ENCODE results near the gene FOXN3. TPM values are rescaled to one million over a fixed set of nuclear protein-coding genes. Genes with fewer than 3 reads are reported as not detected.

The FOXN3 gene
- total RNA-seq, 2 donors from 2014 or later: 46.8 to 72.6 TPM

GRCh38 chr14:89357655-89358297 is 59.3 kb downstream of the FOXN3 start:
- Histone ChIP-seq H3K27ac (no peak overlapping the region), H3K9me3 (no peaks in the 10 kb centered on the region), H3K4me3 (no peak overlapping the region), H3K36me3 (no peaks in the 10 kb centered on the region), H3K4me1 (no peaks in the 10 kb centered on the region), H3K9ac (ENCODE audit: low read depth in 2 of 2, low read length in 2 of 2) (no peak overlapping the region), H3K27me3 (no peaks in the 10 kb centered on the region)
- TF ChIP-seq, protein P1, sequence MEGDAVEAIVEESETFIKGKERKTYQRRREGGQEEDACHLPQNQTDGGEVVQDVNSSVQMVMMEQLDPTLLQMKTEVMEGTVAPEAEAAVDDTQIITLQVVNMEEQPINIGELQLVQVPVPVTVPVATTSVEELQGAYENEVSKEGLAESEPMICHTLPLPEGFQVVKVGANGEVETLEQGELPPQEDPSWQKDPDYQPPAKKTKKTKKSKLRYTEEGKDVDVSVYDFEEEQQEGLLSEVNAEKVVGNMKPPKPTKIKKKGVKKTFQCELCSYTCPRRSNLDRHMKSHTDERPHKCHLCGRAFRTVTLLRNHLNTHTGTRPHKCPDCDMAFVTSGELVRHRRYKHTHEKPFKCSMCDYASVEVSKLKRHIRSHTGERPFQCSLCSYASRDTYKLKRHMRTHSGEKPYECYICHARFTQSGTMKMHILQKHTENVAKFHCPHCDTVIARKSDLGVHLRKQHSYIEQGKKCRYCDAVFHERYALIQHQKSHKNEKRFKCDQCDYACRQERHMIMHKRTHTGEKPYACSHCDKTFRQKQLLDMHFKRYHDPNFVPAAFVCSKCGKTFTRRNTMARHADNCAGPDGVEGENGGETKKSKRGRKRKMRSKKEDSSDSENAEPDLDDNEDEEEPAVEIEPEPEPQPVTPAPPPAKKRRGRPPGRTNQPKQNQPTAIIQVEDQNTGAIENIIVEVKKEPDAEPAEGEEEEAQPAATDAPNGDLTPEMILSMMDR (IDR thresholded peaks at IDR 0.05): no peak
- intact Hi-C loops (cut with DNase I): no loop called here
- peak; percentile 7 for DNase-seq

GRCh38 chr14:89356927-89357326 is 60.1 kb downstream of the FOXN3 start:
- Histone ChIP-seq H3K27me3 (no peaks in the 10 kb centered on the region), H3K9me3 (no peaks in the 10 kb centered on the region), H3K27ac (no peak overlapping the region), H3K36me3 (no peaks in the 10 kb centered on the region), H3K4me3 (no peak overlapping the region), H3K4me1 (no peaks in the 10 kb centered on the region), H3K9ac (ENCODE audit: low read depth in 2 of 2, low read length in 2 of 2) (no peak overlapping the region)
- TF ChIP-seq, protein P1 (IDR thresholded peaks at IDR 0.05): no peak
- peak; percentile 14 for DNase-seq
- intact Hi-C loops (cut with DNase I): no loop called here

GRCh38 chr14:89356496-89356895 is 60.5 kb downstream of the FOXN3 start:
- DNase-seq: no peak
- H3K27me3 ChIP-seq: no peaks in the 10 kb centered on the region
- H3K4me3 ChIP-seq: no peak overlapping the region
- H3K9ac ChIP-seq (ENCODE audit: low read depth in 2 of 2, low read length in 2 of 2): no peak overlapping the region
- no peaks in the 10 kb centered on the region for H3K36me3 ChIP-seq
- TF ChIP-seq, protein P1 (IDR thresholded peaks at IDR 0.05): no peak
- no peak overlapping the region for H3K27ac ChIP-seq
- no peaks in the 10 kb centered on the region for H3K9me3 ChIP-seq
- H3K4me1 ChIP-seq: no peaks in the 10 kb centered on the region
- intact Hi-C loops (cut with DNase I): no loop called here

GRCh38 chr14:89353766-89354113 is 63.3 kb downstream of the FOXN3 start:
- TF ChIP-seq, protein P1 (IDR thresholded peaks at IDR 0.05): no peak
- no peaks in the 10 kb centered on the region for H3K36me3 ChIP-seq
- no peaks in the 10 kb centered on the region for H3K4me1 ChIP-seq
- intact Hi-C loops (cut with DNase I): no loop called here
- H3K4me3 ChIP-seq: no peak overlapping the region
- H3K27me3 ChIP-seq: no peaks in the 10 kb centered on the region
- no peak overlapping the region for H3K27ac ChIP-seq
- H3K9me3 ChIP-seq: no peaks in the 10 kb centered on the region
- no peak for DNase-seq
- H3K9ac ChIP-seq (ENCODE audit: low read depth in 2 of 2, low read length in 2 of 2): no peak overlapping the region

- Histone ChIP-seq H3K4me3 (no peak overlapping the region), H3K27ac (no peak overlapping the region), H3K9me3 (no peaks in the 10 kb centered on the region), H3K4me1 (no peaks in the 10 kb centered on the region), H3K36me3 (no peaks in the 10 kb centered on the region), H3K27me3 (no peaks in the 10 kb centered on the region), H3K9ac (ENCODE audit: low read depth in 2 of 2, low read length in 2 of 2) (no peak overlapping the region)
- intact Hi-C loops (cut with DNase I): no loop called here
- no peak for DNase-seq
- TF ChIP-seq, protein P1 (IDR thresholded peaks at IDR 0.05): no peak
Measured at GRCh38 chr14:89352976-89353765, 63.9 kb downstream of the FOXN3 start.

Data from colonic mucosa (tissue), 4 donors.